Measurements from ENCODE around the gene FGF2. TPM values are rescaled to one million over a fixed set of nuclear protein-coding genes. Genes with fewer than 3 reads are reported as not detected.

FGF2 gene
- total RNA-seq, 1 experiment from 2014 or later, result 2.1 TPM

DNA sequence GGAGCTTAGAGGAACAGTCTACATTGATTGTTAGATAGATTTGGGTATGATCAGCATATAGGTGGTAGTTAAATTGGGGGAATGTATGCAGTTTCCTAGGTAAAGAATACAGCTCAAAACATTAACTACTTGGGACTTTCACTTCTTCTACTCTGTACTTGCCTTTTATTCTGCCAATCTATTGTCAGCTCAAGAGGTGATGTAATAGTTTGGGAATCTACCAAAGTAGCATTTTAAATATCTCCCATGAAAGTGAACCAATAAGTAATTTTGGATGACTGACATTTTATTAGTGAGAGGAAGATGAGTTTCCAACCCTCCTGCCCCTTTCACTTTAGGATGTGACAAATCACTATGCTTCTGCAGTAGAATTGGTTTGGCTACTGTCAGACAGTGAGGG is 52.4 kb downstream of the FGF2 start:
- Histone ChIP-seq H3F3A (ENCODE audit: insufficient read depth, low read depth) (no peaks in the 10 kb centered on the region), H3K9me3 (ENCODE audit: insufficient read depth, low read depth) (no peaks in the 10 kb centered on the region), H3K4me2 (no peak overlapping the region), H3K4me3 (no peak overlapping the region), H3K79me2 (ENCODE audit: low read depth) (no peaks in the 10 kb centered on the region), H3K36me3 (ENCODE audit: low read depth) (no peaks in the 10 kb centered on the region), H2AFZ (no peak overlapping the region), H4K20me1 (ENCODE audit: insufficient read depth) (no peaks in the 10 kb centered on the region), H3K9me2 (ENCODE audit: insufficient read depth) (no peaks in the 10 kb centered on the region), H3K4me1 (replicated peaks; ENCODE audit: insufficient read depth) (peaks cover 10% of the 10 kb centered on the region), H3K27ac (no peak overlapping the region), H3K27me3 (ENCODE audit: insufficient read depth, low read depth) (no peaks in the 10 kb centered on the region)
- intact Hi-C loops (cut with micrococcal nuclease; ENCODE audit: unreplicated experiment), result no loop called here
- ChIA-PET POLR2A (ENCODE audit: unreplicated experiment) (no interaction called here), CTCF (no interaction called here)
- TF ChIP-seq EZH2 (IDR thresholded peaks at IDR 0.05; ENCODE audit: low read depth), result no peak
- TF ChIP-seq, protein P1, sequence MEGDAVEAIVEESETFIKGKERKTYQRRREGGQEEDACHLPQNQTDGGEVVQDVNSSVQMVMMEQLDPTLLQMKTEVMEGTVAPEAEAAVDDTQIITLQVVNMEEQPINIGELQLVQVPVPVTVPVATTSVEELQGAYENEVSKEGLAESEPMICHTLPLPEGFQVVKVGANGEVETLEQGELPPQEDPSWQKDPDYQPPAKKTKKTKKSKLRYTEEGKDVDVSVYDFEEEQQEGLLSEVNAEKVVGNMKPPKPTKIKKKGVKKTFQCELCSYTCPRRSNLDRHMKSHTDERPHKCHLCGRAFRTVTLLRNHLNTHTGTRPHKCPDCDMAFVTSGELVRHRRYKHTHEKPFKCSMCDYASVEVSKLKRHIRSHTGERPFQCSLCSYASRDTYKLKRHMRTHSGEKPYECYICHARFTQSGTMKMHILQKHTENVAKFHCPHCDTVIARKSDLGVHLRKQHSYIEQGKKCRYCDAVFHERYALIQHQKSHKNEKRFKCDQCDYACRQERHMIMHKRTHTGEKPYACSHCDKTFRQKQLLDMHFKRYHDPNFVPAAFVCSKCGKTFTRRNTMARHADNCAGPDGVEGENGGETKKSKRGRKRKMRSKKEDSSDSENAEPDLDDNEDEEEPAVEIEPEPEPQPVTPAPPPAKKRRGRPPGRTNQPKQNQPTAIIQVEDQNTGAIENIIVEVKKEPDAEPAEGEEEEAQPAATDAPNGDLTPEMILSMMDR (conservative IDR thresholded peaks at IDR 0.05), result no peak
- BruUV-seq (replicated peaks), result no TSS peak
- no peak for DNase-seq

GRCh38 chr4:122882857-122883735 is 56.5 kb downstream of the FGF2 start:
- Histone ChIP-seq H3K4me3 (no peak overlapping the region), H4K20me1 (ENCODE audit: insufficient read depth) (no peaks in the 10 kb centered on the region), H3K79me2 (ENCODE audit: low read depth) (no peaks in the 10 kb centered on the region), H3K4me2 (no peak overlapping the region), H3F3A (ENCODE audit: insufficient read depth, low read depth) (no peaks in the 10 kb centered on the region), H2AFZ (no peak overlapping the region), H3K4me1 (replicated peaks; ENCODE audit: insufficient read depth) (no peaks in the 10 kb centered on the region), H3K9me2 (ENCODE audit: insufficient read depth) (no peaks in the 10 kb centered on the region), H3K27ac (no peak overlapping the region), H3K9me3 (ENCODE audit: insufficient read depth, low read depth) (no peaks in the 10 kb centered on the region), H3K27me3 (ENCODE audit: insufficient read depth, low read depth) (no peaks in the 10 kb centered on the region), H3K36me3 (ENCODE audit: low read depth) (no peaks in the 10 kb centered on the region)
- intact Hi-C loops (cut with micrococcal nuclease; ENCODE audit: unreplicated experiment), result no loop called here
- DNase-seq, result no peak
- ChIA-PET POLR2A (ENCODE audit: unreplicated experiment) (no interaction called here), CTCF (no interaction called here)
- BruUV-seq (replicated peaks), result no TSS peak
- TF ChIP-seq, protein P1 (conservative IDR thresholded peaks at IDR 0.05), result no peak
- no peak for TF ChIP-seq EZH2 (IDR thresholded peaks at IDR 0.05; ENCODE audit: low read depth)

DNA sequence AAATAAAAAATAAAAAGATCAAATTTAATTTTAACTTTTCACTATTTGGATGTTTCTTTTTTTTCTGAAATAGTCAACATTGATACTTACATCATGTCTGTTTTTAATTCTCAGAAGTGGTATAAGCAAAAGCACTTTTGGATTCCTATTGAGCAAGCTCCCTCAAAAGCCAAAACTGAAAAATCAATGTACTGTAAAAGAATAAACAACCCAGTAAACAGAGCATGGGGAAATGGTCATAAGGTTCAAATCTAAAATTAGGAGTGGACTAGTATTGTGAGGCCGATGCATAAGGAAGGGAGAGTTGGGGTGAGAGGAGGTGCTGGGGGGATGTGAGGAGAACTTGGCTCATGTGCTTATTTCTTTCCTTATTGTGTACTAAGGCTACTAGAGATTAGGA is 57.9 kb downstream of the FGF2 start:
- H3K79me2 ChIP-seq (ENCODE audit: low read depth), result no peaks in the 10 kb centered on the region
- BruUV-seq (replicated peaks), result no TSS peak
- intact Hi-C loops (cut with micrococcal nuclease; ENCODE audit: unreplicated experiment), result no loop called here
- H3K9me2 ChIP-seq (ENCODE audit: insufficient read depth), result no peaks in the 10 kb centered on the region
- H4K20me1 ChIP-seq (ENCODE audit: insufficient read depth), result no peaks in the 10 kb centered on the region
- H3K27ac ChIP-seq, result no peak overlapping the region
- no peak overlapping the region for H3K4me2 ChIP-seq
- no peak for DNase-seq
- H3K36me3 ChIP-seq (ENCODE audit: low read depth), result no peaks in the 10 kb centered on the region
- TF ChIP-seq EZH2 (IDR thresholded peaks at IDR 0.05; ENCODE audit: low read depth), result no peak
- TF ChIP-seq, protein P1 (conservative IDR thresholded peaks at IDR 0.05), result no peak
- no peaks in the 10 kb centered on the region for H3K4me1 ChIP-seq (replicated peaks; ENCODE audit: insufficient read depth)
- no peaks in the 10 kb centered on the region for H3F3A ChIP-seq (ENCODE audit: insufficient read depth, low read depth)
- no peaks in the 10 kb centered on the region for H3K27me3 ChIP-seq (ENCODE audit: insufficient read depth, low read depth)
- CTCF ChIA-PET, result interaction anchor here (0.6 kb wide), 1 partner anchor 11 kb away, joined by 3 read pairs; no protein-coding TSS in a partner anchor
- no peak overlapping the region for H2AFZ ChIP-seq
- H3K9me3 ChIP-seq (ENCODE audit: insufficient read depth, low read depth), result no peaks in the 10 kb centered on the region
- POLR2A ChIA-PET (ENCODE audit: unreplicated experiment), result no interaction called here
- no peak overlapping the region for H3K4me3 ChIP-seq

Measured in PC-9 (cell line).